AG04450 (cell line): ENCODE results near the gene POLE2. TPM values are rescaled to one million over a fixed set of nuclear protein-coding genes. Genes with fewer than 3 reads are reported as not detected.

Experiments
- CTCF ChIA-PET: fragments of 300-600, 350-600 bp; formaldehyde crosslinking; extraction: SDS; loops from one replicate; lab custom pipeline; 2022; ENCODE audit warnings: antibody characterized with exemption, inconsistent platforms; lab: Charles Lee
- POLR2A ChIA-PET: fragments of 350-600 bp; formaldehyde crosslinking; extraction: SDS; loops from one replicate; lab custom pipeline; 2021; ENCODE audit warnings: antibody characterized with exemption, inconsistent platforms; lab: Yijun Ruan, JAX
- DNase-seq: peaks from one replicate; pipeline ENCODE4 v3.0.0-alpha.2; 2011; ENCODE audit warnings: low read depth, low spot score
- H3K27ac ChIP-seq: one replicate; pipeline ENCODE4 v1.5.1; 2012; ENCODE audit warnings: low read depth, low read length, control low read depth
- H3K27me3 ChIP-seq: one replicate; pipeline ENCODE4 v1.6.0; 2012; ENCODE audit warnings: low read length; ENCODE audit not compliant: control insufficient read depth, insufficient read depth
- H3K4me3 ChIP-seq: 2 replicates; pipeline ENCODE4 v1.5.1; 2011; ENCODE audit warnings: mild to moderate bottlenecking, low read depth, low read length, control low read depth
- H3K9me3 ChIP-seq: 2 replicates; pipeline ENCODE4 v1.5.1; 2012; ENCODE audit warnings: low read length; ENCODE audit not compliant: control insufficient read depth, insufficient read depth
- polyA plus RNA-seq: library from polyadenylated mRNA; depleted of rRNA; stranded (reverse); fragments of >200 nt; gene quantifications from 2 replicates; pipeline ENCODE4 v1.2.3, GENCODE V29; 2011
- TF ChIP-seq, protein P1 (sequence below): IDR thresholded peaks from 2 replicates; pipeline ENCODE4 v1.5.1; 2011; ENCODE audit warnings: low read depth, low read length, control low read depth, inconsistent platforms

Gene POLE2
- polyA plus RNA-seq, 1 experiment, result 5.8 TPM

DNA sequence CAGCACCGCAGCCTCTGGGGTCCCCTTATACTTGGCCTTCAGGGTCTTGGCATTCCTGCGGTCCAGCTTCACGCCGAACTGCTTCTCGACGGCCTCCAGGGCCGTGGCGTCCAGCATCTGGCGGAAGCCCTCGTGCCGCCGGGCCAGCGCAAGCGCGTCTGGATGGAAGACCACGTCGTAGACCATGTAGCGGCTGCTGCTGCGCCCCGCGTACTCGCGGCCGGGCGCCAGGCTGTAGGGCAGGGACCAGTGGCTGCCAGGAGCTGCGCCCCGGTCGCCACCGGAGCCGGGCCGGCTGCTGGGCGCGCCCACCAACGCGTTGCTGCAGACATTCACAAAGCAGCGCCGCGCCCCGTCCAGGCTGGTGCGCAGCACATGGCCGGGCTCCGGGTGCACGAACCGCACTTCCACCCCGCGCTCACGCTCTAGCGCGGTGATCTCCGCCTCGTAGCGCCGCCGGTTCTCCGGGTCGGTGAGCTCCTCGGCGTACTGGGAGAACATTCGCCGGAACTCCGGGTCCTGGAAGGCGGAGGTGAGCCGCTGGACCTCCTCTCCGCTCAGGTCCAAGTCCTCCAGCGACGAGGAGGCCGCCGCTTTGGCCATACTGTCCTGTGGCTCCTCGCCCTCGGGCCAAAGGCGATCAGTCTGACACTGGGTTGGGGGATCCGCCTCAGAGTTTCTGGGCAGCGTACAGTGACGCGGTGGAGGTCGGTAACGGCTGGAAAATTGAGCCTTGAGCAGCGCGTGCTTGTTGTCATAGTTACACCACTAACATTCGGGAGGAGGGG is 53.3 kb downstream of the POLE2 start, which contains the start of gene DNAAF2:
TSS of gene DNAAF2 (minus strand) at position 698 of the 788 bp plus-strand sequence. CDS start at position 603, 95 bp downstream.
- POLR2A ChIA-PET, result interaction anchor here (0.6 to 2.9 kb wide), 8 partner anchors 11 to 134 kb away, joined by 3 to 41 read pairs (median 8); partner anchors contain the start of genes KLHDC1, KLHDC2, MGAT2 and POLE2
- no peak for DNase-seq
- Histone ChIP-seq H3K9me3 (no peaks in the 10 kb centered on the region; the same call in 1 of the 2 replicates), H3K4me3 (peak within 1 kb of the TSS; percentile 94), H3K27ac (peak within 1 kb of the TSS; percentile 92), H3K27me3 (no peaks in the 10 kb centered on the region)
- CTCF ChIA-PET, result interaction anchor here (0.6 to 2.2 kb wide), 18 partner anchors 9 to 481 kb away, joined by 3 to 50 read pairs (median 5); partner anchors contain the start of genes KLHDC1, KLHDC2, MGAT2 and NEMF
- TF ChIP-seq, protein P1, sequence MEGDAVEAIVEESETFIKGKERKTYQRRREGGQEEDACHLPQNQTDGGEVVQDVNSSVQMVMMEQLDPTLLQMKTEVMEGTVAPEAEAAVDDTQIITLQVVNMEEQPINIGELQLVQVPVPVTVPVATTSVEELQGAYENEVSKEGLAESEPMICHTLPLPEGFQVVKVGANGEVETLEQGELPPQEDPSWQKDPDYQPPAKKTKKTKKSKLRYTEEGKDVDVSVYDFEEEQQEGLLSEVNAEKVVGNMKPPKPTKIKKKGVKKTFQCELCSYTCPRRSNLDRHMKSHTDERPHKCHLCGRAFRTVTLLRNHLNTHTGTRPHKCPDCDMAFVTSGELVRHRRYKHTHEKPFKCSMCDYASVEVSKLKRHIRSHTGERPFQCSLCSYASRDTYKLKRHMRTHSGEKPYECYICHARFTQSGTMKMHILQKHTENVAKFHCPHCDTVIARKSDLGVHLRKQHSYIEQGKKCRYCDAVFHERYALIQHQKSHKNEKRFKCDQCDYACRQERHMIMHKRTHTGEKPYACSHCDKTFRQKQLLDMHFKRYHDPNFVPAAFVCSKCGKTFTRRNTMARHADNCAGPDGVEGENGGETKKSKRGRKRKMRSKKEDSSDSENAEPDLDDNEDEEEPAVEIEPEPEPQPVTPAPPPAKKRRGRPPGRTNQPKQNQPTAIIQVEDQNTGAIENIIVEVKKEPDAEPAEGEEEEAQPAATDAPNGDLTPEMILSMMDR, result no peak

DNA sequence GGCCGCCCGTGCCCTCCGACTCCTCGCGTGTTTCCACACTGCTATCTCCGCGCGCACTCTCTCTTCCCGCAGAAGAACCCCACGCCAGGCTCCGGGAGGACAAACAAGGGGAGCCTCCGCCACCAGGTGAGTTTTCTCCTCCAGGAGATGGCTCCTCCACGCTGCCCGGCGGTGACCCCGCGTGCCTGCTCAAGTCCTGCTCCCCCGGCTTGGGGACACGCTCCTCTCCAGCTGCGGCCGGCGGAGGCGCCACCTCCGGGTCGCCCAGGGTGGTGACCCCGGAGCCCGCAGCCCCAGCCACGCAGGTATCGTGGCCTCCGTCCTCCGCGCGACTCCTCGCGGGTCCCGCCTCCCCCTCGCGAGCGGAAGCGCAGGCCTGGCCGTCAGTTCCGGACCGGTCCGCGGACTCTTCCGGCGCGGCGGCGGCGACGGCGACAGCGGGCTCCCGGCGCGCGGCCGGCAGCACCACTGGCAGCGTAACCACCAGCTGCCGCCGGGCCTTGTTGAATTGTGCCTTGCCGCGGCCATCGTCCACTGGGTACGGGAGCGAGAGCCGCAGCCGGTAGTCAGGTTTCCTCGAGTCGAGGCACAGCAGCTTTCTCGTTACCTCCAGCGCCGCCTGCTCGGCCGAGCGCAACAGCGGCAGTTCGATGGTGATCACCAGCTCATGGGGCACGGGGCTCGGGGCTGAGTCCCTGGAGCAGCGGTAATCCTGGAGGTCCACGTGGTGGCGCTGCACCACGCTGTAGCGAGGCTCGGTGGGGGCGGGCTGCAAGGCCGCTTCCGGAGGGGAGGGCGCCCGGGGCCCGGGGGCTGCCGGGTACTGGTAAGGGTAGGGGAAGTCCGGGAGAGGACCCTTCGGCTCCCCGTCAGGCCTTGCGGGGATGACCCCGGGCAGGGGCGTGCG is 54.1 kb downstream of the POLE2 start:
- ChIA-PET POLR2A (interaction anchor here (0.6 to 2.9 kb wide), 12 partner anchors 10 to 135 kb away, joined by 3 to 41 read pairs (median 5); partner anchors contain the start of genes KLHDC1, KLHDC2, LRR1 and MGAT2), CTCF (interaction anchor here (0.6 to 2.2 kb wide), 35 partner anchors 8 to 1041 kb away, joined by 3 to 50 read pairs (median 4); partner anchors contain the start of genes KLHDC1, KLHDC2, MGAT2 and NEMF)
- Histone ChIP-seq H3K27ac (peak overlapping the region; percentile 92), H3K27me3 (no peaks in the 10 kb centered on the region), H3K4me3 (peak overlapping the region; percentile 94), H3K9me3 (no peaks in the 10 kb centered on the region; the same call in 1 of the 2 replicates)
- TF ChIP-seq, protein P1, result peak; percentile 73
- peak; percentile 88 for DNase-seq

DNA sequence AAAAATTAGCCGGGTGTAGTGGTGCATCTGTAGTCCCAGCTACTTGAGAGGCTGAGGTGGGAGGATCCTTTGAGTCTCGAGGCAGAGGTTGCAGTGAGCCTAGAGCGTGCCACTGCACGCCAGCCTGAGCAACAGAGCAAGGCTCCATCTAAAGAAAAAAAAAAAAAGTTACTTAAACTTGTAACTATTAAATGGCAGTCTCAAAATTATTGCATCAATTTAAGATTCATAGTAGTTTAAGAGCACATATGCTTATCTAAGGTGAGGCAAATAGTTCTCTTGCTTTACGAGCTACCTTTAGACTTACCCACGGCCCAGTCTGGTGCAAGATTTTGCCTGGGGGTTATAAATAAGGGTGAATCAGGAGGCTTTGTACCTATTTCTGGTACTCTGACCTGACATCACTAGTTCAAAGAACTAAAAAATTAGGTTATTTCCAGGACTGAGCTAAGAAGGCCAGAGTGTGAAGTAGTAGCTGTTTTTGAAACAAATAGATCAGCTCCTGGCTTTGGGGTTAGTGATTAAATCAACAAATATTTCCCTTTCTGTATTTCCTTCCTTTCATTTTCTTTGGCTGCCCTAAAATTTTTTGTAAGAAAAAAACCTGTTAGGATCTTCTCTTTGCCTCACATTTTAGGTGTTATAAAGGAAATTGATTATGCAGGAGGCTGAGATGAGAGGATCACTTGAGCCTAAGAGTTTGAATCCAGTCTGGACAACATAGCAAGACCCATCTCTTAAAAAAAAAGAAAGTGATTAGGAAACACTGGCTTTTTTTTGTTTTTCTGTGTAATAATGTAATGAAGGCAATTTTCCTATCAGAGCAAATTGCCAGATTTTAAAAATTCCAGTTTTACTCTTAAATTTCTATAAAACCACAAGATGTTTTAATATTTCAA is 63.8 kb downstream of the POLE2 start:
- no peak overlapping the region for H3K27ac ChIP-seq
- CTCF ChIA-PET, result interaction anchor here (0.7 to 3.3 kb wide), 3 partner anchors 10 to 126 kb away, joined by 4 to 19 read pairs (median 5); partner anchors contain the start of gene DNAAF2

DNA sequence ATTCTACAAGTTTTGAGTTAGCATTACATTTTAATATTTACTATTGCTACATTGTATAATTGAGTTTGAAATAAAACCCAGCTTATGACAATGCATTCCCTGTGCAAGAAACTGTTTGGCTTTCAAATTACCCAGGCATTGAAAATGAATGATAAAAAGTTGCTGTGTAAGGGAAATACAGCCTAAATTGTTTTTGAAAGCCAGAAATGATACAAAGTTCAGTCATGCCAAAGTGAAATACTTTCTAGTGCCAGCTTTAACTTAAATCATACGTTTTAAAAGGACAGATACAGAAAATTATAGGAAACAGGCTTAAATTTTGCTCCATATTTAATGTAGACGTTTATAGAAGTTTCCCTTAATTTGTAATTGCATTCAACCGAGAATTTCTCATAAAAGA is 64.6 kb downstream of the POLE2 start:
- no peak for DNase-seq
- CTCF ChIA-PET, result interaction anchor here (0.7 to 3.3 kb wide), 3 partner anchors 11 to 125 kb away, joined by 4 to 19 read pairs (median 5); partner anchors contain the start of gene DNAAF2
- no peaks in the 10 kb centered on the region; the same call in 1 of the 2 replicates for H3K9me3 ChIP-seq
- POLR2A ChIA-PET, result no interaction called here
- H3K27ac ChIP-seq, result no peak overlapping the region
- H3K4me3 ChIP-seq, result peak overlapping the region; percentile 93
- TF ChIP-seq, protein P1, result no peak
- H3K27me3 ChIP-seq, result no peaks in the 10 kb centered on the region

More for the DNA sequence above, 63.8 kb downstream of the POLE2 start:
- H3K4me3 ChIP-seq, result no peak overlapping the region; the same call in 1 of the 2 replicates
- TF ChIP-seq, protein P1, result no peak
- H3K9me3 ChIP-seq, result no peaks in the 10 kb centered on the region; the same call in 1 of the 2 replicates
- POLR2A ChIA-PET, result interaction anchor here (0.7 kb wide), 1 partner anchor 10 kb away, joined by 4 read pairs; no protein-coding TSS in a partner anchor
- no peak for DNase-seq
- H3K27me3 ChIP-seq, result no peaks in the 10 kb centered on the region
